ENCODE measurements around the gene SRR. TPM values are rescaled to one million over a fixed set of nuclear protein-coding genes. Genes with fewer than 3 reads are reported as not detected.

SRR gene
- total RNA-seq, 1 donor from 2014 or later: 22.0 TPM

- Mint-ChIP-seq H3K4me1 (ENCODE audit: low read depth, unreplicated experiment) (peaks cover 4% of the 10 kb centered on the region), H3K9me3 (ENCODE audit: unreplicated experiment) (peaks cover 3% of the 10 kb centered on the region), H3K4me3 (ENCODE audit: unreplicated experiment) (no peak overlapping the region), H3K36me3 (ENCODE audit: unreplicated experiment) (no peaks in the 10 kb centered on the region), H3K27ac (ENCODE audit: unreplicated experiment) (no peak overlapping the region), H3K27me3 (ENCODE audit: unreplicated experiment) (peaks cover 5% of the 10 kb centered on the region)
- DNase-seq: peak; percentile 11
- TF ChIP-seq CTCF (IDR thresholded peaks at IDR 0.05; ENCODE audit: partially characterized antibody, unreplicated experiment): no peak
Observed at GRCh38 chr17:2362016-2362415, 58.3 kb downstream of the SRR start.

DNA sequence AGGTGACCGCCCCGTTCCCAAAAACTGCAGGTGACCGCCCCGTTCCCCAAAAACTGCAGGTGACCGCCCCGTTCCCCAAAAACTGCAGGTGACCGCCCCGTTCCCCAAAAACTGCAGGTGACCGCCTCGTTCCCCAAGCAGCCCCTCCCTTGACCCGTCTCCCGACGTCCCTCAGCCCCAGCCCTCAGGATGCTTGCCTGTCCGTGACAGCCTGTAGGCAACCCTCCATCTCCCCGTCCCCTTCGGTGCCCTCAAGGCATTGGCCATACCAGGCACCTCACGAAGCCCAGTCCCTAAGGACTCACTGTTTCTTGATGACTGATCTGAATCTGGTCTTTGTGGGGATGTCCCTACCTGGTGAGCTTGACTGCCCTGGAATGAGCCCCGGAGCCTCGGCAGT, 58.7 kb downstream of the SRR start:
- H3K4me1 Mint-ChIP-seq (ENCODE audit: low read depth, unreplicated experiment): peaks cover 4% of the 10 kb centered on the region
- H3K9me3 Mint-ChIP-seq (ENCODE audit: unreplicated experiment): peaks cover 3% of the 10 kb centered on the region
- no peak overlapping the region for H3K27ac Mint-ChIP-seq (ENCODE audit: unreplicated experiment)
- DNase-seq: peak; percentile 9
- peaks cover 5% of the 10 kb centered on the region for H3K27me3 Mint-ChIP-seq (ENCODE audit: unreplicated experiment)
- H3K4me3 Mint-ChIP-seq (ENCODE audit: unreplicated experiment): no peak overlapping the region
- no peak for TF ChIP-seq CTCF (IDR thresholded peaks at IDR 0.05; ENCODE audit: partially characterized antibody, unreplicated experiment)
- H3K36me3 Mint-ChIP-seq (ENCODE audit: unreplicated experiment): no peaks in the 10 kb centered on the region

DNA sequence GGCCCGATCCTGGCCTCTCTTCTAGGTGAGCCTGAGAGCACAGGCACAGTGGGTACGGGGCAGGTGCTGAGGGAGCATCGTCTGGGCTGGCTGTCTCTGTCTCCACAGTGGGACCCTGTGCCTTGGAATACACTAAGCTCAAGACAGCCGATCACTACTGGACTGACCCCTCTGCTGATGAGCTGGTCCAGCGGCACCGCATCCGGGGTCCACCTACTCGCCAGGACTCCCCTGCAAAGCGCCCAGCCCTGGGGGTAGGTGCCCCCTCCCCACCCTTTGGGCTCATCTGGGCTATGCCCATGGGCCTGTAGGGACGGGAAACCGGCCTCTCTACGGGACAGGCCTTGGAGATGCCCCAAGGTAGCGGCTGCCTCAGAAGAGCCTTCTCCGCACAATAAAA, 59.1 kb downstream of the SRR start:
- DNase-seq: peak; percentile 9
- Mint-ChIP-seq H3K36me3 (ENCODE audit: unreplicated experiment) (no peaks in the 10 kb centered on the region), H3K9me3 (ENCODE audit: unreplicated experiment) (no peaks in the 10 kb centered on the region), H3K27me3 (ENCODE audit: unreplicated experiment) (peaks cover 5% of the 10 kb centered on the region), H3K27ac (ENCODE audit: unreplicated experiment) (no peak overlapping the region), H3K4me1 (ENCODE audit: low read depth, unreplicated experiment) (peaks cover 4% of the 10 kb centered on the region), H3K4me3 (ENCODE audit: unreplicated experiment) (no peak overlapping the region)
- no peak for TF ChIP-seq CTCF (IDR thresholded peaks at IDR 0.05; ENCODE audit: partially characterized antibody, unreplicated experiment)

- Mint-ChIP-seq H3K36me3 (ENCODE audit: unreplicated experiment) (no peaks in the 10 kb centered on the region), H3K27me3 (ENCODE audit: unreplicated experiment) (peaks cover 7% of the 10 kb centered on the region), H3K4me1 (ENCODE audit: low read depth, unreplicated experiment) (peaks cover 4% of the 10 kb centered on the region), H3K27ac (ENCODE audit: unreplicated experiment) (no peak overlapping the region), H3K4me3 (ENCODE audit: unreplicated experiment) (no peak overlapping the region), H3K9me3 (ENCODE audit: unreplicated experiment) (no peaks in the 10 kb centered on the region)
- TF ChIP-seq CTCF (IDR thresholded peaks at IDR 0.05; ENCODE audit: partially characterized antibody, unreplicated experiment): no peak
- peak; percentile 12 for DNase-seq
Observed at GRCh38 chr17:2363318-2363717, 59.6 kb downstream of the SRR start.

- Mint-ChIP-seq H3K27me3 (ENCODE audit: unreplicated experiment) (peaks cover 8% of the 10 kb centered on the region), H3K36me3 (ENCODE audit: unreplicated experiment) (no peaks in the 10 kb centered on the region), H3K4me1 (ENCODE audit: low read depth, unreplicated experiment) (peaks cover 4% of the 10 kb centered on the region), H3K27ac (ENCODE audit: unreplicated experiment) (no peak overlapping the region), H3K9me3 (ENCODE audit: unreplicated experiment) (no peaks in the 10 kb centered on the region), H3K4me3 (ENCODE audit: unreplicated experiment) (no peak overlapping the region)
- no peak for DNase-seq
- no peak for TF ChIP-seq CTCF (IDR thresholded peaks at IDR 0.05; ENCODE audit: partially characterized antibody, unreplicated experiment)
Observed at GRCh38 chr17:2363851-2364762, 60.4 kb downstream of the SRR start.
